ENCODE results near the gene HOXD8.
A peak's percentile ranks its signal among the peaks of the same experiment; 100 is the strongest.

HOXD8 gene

GRCh38 chr2:176103742-176104315 is 25.7 kb upstream of the HOXD8 start:
- no peaks in the 10 kb centered on the region for H3K9me3 ChIP-seq (ENCODE audit: control insufficient read depth, insufficient read depth, low read length)

DNA sequence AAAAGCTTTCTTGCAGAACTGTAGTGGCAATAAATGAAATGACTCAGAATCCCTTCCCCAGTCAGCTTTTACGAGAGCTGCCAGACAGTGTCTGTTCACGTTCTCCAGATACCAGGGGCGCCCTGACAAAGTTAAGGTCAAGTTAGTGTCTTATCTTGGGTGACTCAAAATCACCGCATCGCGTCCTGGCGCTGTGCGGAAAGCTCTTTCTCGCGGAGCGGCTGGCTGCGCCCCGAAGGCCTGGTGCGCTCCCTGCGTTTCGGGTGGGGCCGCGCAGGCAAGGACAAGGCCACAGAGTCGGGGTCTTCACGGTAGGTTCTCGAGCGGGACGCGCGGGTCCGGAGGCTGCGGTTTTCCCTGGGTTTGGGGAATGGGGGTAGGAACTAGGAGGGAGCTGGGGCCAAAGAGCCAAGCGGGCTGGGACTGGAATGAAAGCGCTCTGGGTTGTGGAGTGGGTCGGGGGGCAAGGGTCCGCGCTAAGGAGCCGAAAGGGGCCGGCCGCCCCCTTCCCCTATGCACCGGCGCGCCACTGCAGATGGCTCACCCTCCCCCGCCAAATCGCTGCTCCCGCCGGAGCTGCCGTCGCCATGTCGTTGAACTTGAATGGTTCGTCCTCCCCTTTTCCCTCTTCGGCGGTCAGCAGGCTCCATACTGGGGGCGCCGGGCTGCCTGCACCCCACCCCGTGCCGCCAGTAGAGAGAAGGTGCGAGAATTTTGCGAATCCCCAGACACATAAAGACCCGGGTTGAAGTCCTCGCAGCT is 25.0 kb upstream of the HOXD8 start:
- Histone ChIP-seq H3K9ac (ENCODE audit: low read depth, low read length) (peak overlapping the region; percentile 49; the same call in 1 of the 2 replicates), H3K36me3 (ENCODE audit: insufficient read depth, low read length) (no peaks in the 10 kb centered on the region), H3K4me1 (ENCODE audit: insufficient read depth, low read length) (peaks cover 4% of the 10 kb centered on the region; the same call in 1 of the 2 replicates), H3K9me3 (ENCODE audit: control insufficient read depth, insufficient read depth, low read length) (no peaks in the 10 kb centered on the region)

More at GRCh38 chr2:176103742-176104315, 25.7 kb upstream of the HOXD8 start:
- Histone ChIP-seq H3K36me3 (ENCODE audit: insufficient read depth, low read length) (no peaks in the 10 kb centered on the region), H3K9ac (ENCODE audit: low read depth, low read length) (peak overlapping the region; percentile 49; the same call in 1 of the 2 replicates), H3K4me1 (ENCODE audit: insufficient read depth, low read length) (peaks cover 4% of the 10 kb centered on the region; the same call in 1 of the 2 replicates)

GRCh38 chr2:176105078-176105729 is 24.3 kb upstream of the HOXD8 start:
- Histone ChIP-seq H3K9me3 (ENCODE audit: control insufficient read depth, insufficient read depth, low read length) (no peaks in the 10 kb centered on the region), H3K36me3 (ENCODE audit: insufficient read depth, low read length) (no peaks in the 10 kb centered on the region), H3K4me1 (ENCODE audit: insufficient read depth, low read length) (peaks cover 4% of the 10 kb centered on the region; the same call in 1 of the 2 replicates), H3K9ac (ENCODE audit: low read depth, low read length) (peak overlapping the region; percentile 49; the same call in 1 of the 2 replicates)

- Histone ChIP-seq H3K9me3 (ENCODE audit: control insufficient read depth, insufficient read depth, low read length) (no peaks in the 10 kb centered on the region), H3K9ac (ENCODE audit: low read depth, low read length) (peak overlapping the region; percentile 25; the same call in 1 of the 2 replicates), H3K36me3 (ENCODE audit: insufficient read depth, low read length) (no peaks in the 10 kb centered on the region), H3K4me1 (ENCODE audit: insufficient read depth, low read length) (peaks cover 4% of the 10 kb centered on the region; the same call in 1 of the 2 replicates)
Measured at GRCh38 chr2:176105730-176106580, 23.6 kb upstream of the HOXD8 start.

GRCh38 chr2:176106581-176107539 is 22.6 kb upstream of the HOXD8 start, which contains the start of gene HOXD11:
TSS of gene HOXD11 (plus strand) at chr2:176107280. CDS start at chr2:176107356, 76 bp downstream.
- Histone ChIP-seq H3K36me3 (ENCODE audit: insufficient read depth, low read length) (no peaks in the 10 kb centered on the region), H3K4me1 (ENCODE audit: insufficient read depth, low read length) (peaks cover 4% of the 10 kb centered on the region; the same call in 1 of the 2 replicates), H3K9ac (ENCODE audit: low read depth, low read length) (peak within 1 kb of the TSS; percentile 45; the same call in 1 of the 2 replicates), H3K9me3 (ENCODE audit: control insufficient read depth, insufficient read depth, low read length) (no peaks in the 10 kb centered on the region)

- H3K36me3 ChIP-seq (ENCODE audit: insufficient read depth, low read length) = no peaks in the 10 kb centered on the region
- no peaks in the 10 kb centered on the region for H3K9me3 ChIP-seq (ENCODE audit: control insufficient read depth, insufficient read depth, low read length)
- H3K9ac ChIP-seq (ENCODE audit: low read depth, low read length) = peak overlapping the region; percentile 6; the same call in 1 of the 2 replicates
- peaks cover 4% of the 10 kb centered on the region; the same call in 1 of the 2 replicates for H3K4me1 ChIP-seq (ENCODE audit: insufficient read depth, low read length)
Measured at GRCh38 chr2:176107731-176108181, 21.7 kb upstream of the HOXD8 start.

DNA sequence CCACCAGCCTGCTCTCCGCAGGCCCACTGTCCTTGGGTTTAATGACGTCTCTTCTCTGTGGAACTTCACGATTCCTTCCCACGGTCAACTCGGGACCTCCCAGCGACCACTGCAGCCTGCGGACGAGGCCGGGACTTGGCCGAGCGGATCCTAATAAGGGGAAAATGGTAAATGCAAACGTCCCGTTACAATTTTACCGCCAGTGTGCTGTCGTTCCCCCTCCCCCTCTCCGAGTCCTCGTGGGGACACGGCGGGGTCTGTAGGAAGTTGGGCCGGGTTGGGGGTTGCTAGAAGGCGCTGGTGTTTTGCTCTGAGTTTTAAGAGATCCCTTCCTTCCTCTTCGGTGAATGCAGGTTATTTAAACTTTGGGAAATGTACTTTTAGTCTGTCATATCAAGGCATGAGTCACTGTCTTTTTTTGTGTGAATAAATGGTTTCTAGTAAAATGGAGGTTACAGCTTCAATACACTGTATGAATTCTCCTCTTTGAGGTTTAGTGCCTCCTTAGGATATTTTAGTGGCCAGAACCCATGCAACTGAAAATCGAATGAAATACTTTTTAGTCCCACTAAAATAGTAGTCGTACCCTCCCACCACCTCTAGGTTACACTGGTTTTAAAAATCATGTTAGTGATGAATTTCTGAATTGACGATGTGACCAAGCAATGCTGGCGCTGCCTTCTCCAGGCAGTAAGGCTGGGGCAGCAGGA is 20.2 kb upstream of the HOXD8 start:
- Histone ChIP-seq H3K9ac (ENCODE audit: low read depth, low read length) (no peak overlapping the region), H3K36me3 (ENCODE audit: insufficient read depth, low read length) (no peaks in the 10 kb centered on the region), H3K9me3 (ENCODE audit: control insufficient read depth, insufficient read depth, low read length) (no peaks in the 10 kb centered on the region), H3K4me1 (ENCODE audit: insufficient read depth, low read length) (peaks cover 4% of the 10 kb centered on the region; the same call in 1 of the 2 replicates)

DNA sequence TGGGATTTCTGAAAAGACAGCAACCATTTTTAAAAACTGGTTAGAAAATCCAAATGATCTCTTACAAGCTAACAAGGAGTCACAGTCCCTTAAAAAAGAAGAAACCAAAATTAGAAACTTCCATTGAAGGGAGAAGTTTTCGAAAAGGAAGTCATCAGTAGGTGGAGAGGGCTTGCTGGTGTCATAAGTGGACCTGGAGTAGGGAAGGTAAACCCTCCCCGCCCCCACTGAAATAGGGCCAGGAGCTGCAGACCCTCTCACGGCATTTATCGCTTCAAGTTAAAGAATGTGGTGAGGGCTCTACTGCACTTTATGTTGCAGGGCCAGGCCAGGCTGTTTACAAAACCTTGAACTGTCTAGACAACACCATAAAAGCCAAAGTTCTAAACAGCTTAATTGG is 19.6 kb upstream of the HOXD8 start:
- peaks cover 4% of the 10 kb centered on the region; the same call in 1 of the 2 replicates for H3K4me1 ChIP-seq (ENCODE audit: insufficient read depth, low read length)
- H3K36me3 ChIP-seq (ENCODE audit: insufficient read depth, low read length) = no peaks in the 10 kb centered on the region
- no peaks in the 10 kb centered on the region for H3K9me3 ChIP-seq (ENCODE audit: control insufficient read depth, insufficient read depth, low read length)
- H3K9ac ChIP-seq (ENCODE audit: low read depth, low read length) = no peak overlapping the region

DNA sequence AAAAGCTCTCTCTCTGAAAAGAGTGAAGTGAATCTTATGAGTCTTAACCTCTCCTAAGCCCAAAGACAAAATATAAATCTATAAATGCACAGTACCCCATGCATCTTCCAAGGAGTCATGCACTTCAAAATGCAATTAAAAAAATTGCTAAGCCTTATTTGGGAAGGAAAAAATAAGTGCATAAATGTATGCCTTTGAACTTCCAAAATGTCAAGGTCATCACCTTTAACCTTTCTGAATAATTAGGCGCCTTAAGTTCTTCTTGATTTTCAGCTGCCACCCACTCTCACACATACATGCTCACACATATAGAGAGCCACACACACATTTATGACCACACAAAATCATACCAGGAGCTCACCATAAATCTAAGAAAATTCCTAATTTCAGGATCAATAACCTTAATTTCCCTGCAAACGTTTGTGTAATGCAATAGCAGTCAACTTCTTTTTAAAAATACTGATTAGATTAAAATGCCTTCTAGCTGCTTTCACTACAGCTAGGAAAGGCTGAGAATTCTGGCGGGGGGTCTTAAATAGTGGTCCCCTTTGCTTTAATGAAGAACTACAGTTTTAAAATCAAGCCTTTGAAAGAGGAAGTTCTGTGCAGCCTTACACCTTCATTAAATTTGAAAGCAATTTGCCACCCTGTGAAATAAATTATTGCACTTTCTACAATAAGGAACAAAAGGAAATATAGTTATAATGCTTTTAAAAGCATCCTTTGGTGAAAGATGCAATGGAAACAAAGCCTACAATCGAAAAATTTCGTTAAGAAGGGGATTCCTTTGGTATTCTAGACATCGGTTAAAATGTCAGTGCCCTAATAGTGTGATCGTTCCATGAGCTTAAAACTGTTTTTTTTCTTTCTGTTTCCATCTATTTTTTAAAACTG is 18.8 kb upstream of the HOXD8 start:
- H3K9ac ChIP-seq (ENCODE audit: low read depth, low read length) = no peak overlapping the region
- H3K9me3 ChIP-seq (ENCODE audit: control insufficient read depth, insufficient read depth, low read length) = no peaks in the 10 kb centered on the region
- H3K4me1 ChIP-seq (ENCODE audit: insufficient read depth, low read length) = peaks cover 3% of the 10 kb centered on the region; the same call in 1 of the 2 replicates
- no peaks in the 10 kb centered on the region for H3K36me3 ChIP-seq (ENCODE audit: insufficient read depth, low read length)

DNA sequence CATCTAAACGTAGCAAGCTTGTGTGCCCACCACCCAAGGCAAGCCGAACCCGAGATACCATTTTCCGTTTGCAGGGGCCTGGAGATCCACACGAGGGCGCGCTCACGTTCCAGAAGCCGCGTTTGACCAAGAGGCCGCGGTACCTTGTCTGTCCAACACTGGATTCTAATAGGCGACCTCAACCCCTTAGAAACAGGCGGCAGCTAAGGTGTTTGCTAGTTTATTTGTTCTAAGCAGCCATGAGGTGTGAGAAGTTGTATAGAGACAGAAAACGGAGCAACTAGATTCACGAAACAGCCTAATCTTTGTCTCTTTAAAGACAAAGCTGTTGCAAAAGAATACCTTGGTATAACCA is 18.2 kb upstream of the HOXD8 start:
- no peaks in the 10 kb centered on the region for H3K4me1 ChIP-seq (ENCODE audit: insufficient read depth, low read length)
- no peaks in the 10 kb centered on the region for H3K36me3 ChIP-seq (ENCODE audit: insufficient read depth, low read length)
- H3K9me3 ChIP-seq (ENCODE audit: control insufficient read depth, insufficient read depth, low read length) = no peaks in the 10 kb centered on the region
- no peak overlapping the region for H3K9ac ChIP-seq (ENCODE audit: low read depth, low read length)

- H3K9me3 ChIP-seq (ENCODE audit: control insufficient read depth, insufficient read depth, low read length) = no peaks in the 10 kb centered on the region; the same call in 1 of the 2 replicates
- no peaks in the 10 kb centered on the region for H3K36me3 ChIP-seq (ENCODE audit: insufficient read depth, low read length)
- H3K4me1 ChIP-seq (ENCODE audit: insufficient read depth, low read length) = no peaks in the 10 kb centered on the region
- no peak overlapping the region for H3K9ac ChIP-seq (ENCODE audit: low read depth, low read length)
Measured at GRCh38 chr2:176111846-176112374, 17.6 kb upstream of the HOXD8 start.
